IPS DF 4.7 (cell line): ENCODE data around the gene TSC2.
"Not testable (repeated sequence)": the region's sequence is repeated elsewhere in the genome, so short reads cannot be mapped to it uniquely, and the experiment has no call there.

Experiments
- DNase-seq: peaks from one replicate; pipeline ENCODE4 v3.0.0-alpha.2; 2013; ENCODE audit warnings: low spot score; ENCODE audit errors: extremely low read depth

Gene TSC2

GRCh38 chr16:2101581-2101980 is 53.8 kb downstream of the TSC2 start:
- DNase-seq, result not testable (repeated sequence)

- DNase-seq, result no peak
Observed at GRCh38 chr16:2102471-2102870, 54.7 kb downstream of the TSC2 start.

GRCh38 chr16:2104464-2104863 is 56.7 kb downstream of the TSC2 start:
- DNase-seq, result not testable (repeated sequence)

GRCh38 chr16:2105291-2105690 is 57.5 kb downstream of the TSC2 start:
- DNase-seq, result not testable (repeated sequence)

GRCh38 chr16:2105769-2106168 is 58.0 kb downstream of the TSC2 start:
- not testable (repeated sequence) for DNase-seq

GRCh38 chr16:2106211-2106610 is 58.4 kb downstream of the TSC2 start:
- not testable (repeated sequence) for DNase-seq

GRCh38 chr16:2107121-2107790 is 59.5 kb downstream of the TSC2 start:
- not testable (repeated sequence) for DNase-seq

GRCh38 chr16:2107791-2108125 is 60.0 kb downstream of the TSC2 start:
- not testable (repeated sequence) for DNase-seq

- not testable (repeated sequence) for DNase-seq
Observed at GRCh38 chr16:2108446-2109270, 60.9 kb downstream of the TSC2 start.

GRCh38 chr16:2109271-2109580 is 61.4 kb downstream of the TSC2 start:
- not testable (repeated sequence) for DNase-seq

- DNase-seq, result not testable (repeated sequence)
Observed at GRCh38 chr16:2109872-2110271, 62.1 kb downstream of the TSC2 start.

- DNase-seq, result not testable (repeated sequence)
Observed at GRCh38 chr16:2110332-2111008, 62.7 kb downstream of the TSC2 start.

- not testable (repeated sequence) for DNase-seq
Observed at GRCh38 chr16:2111009-2111353, 63.2 kb downstream of the TSC2 start.

- not testable (repeated sequence) for DNase-seq
Observed at GRCh38 chr16:2111412-2112335, 63.9 kb downstream of the TSC2 start.

- DNase-seq, result not testable (repeated sequence)
Observed at GRCh38 chr16:2112539-2113106, 64.8 kb downstream of the TSC2 start.

- not testable (repeated sequence) for DNase-seq
Observed at GRCh38 chr16:2114225-2114624, 66.4 kb downstream of the TSC2 start.

- not testable (repeated sequence) for DNase-seq
Observed at GRCh38 chr16:2114885-2115590, 67.3 kb downstream of the TSC2 start.

- no peak for DNase-seq
Observed at GRCh38 chr16:2115591-2115973, 67.8 kb downstream of the TSC2 start.

- DNase-seq, result not testable (repeated sequence)
Observed at GRCh38 chr16:2116428-2116827, 68.6 kb downstream of the TSC2 start.

GRCh38 chr16:2117341-2117740 is 69.6 kb downstream of the TSC2 start:
- not testable (repeated sequence) for DNase-seq
